Endodermal cell (in vitro differentiated cells): ENCODE results near the gene FITM2. TPM values are rescaled to one million over a fixed set of nuclear protein-coding genes. Genes with fewer than 3 reads are reported as not detected.

Experiments
- DNase-seq: peaks from one replicate; pipeline ENCODE4 v3.0.0-alpha.2; 2017
- H3K27ac ChIP-seq: 2 replicates; pipeline ENCODE4 v1.5.1; 2013; ENCODE audit warnings: mild to moderate bottlenecking, low read depth, low read length, moderate library complexity
- H3K27me3 ChIP-seq: 2 replicates; pipeline ENCODE4 v1.6.1; 2013; ENCODE audit warnings: mild to moderate bottlenecking, low read length, moderate library complexity; ENCODE audit not compliant: insufficient read depth, control insufficient read depth, poor library complexity, severe bottlenecking
- H3K36me3 ChIP-seq: 2 replicates; pipeline ENCODE4 v1.7.0; 2013; ENCODE audit warnings: mild to moderate bottlenecking, low read length, moderate library complexity; ENCODE audit not compliant: control insufficient read depth, insufficient read depth
- H3K4me1 ChIP-seq: one replicate; pipeline ENCODE4 v1.7.0; 2013; ENCODE audit warnings: low read length; ENCODE audit not compliant: control insufficient read depth, insufficient read depth
- H3K4me3 ChIP-seq: 2 replicates; pipeline ENCODE4 v1.5.1; 2013; ENCODE audit warnings: mild to moderate bottlenecking, low read length, moderate library complexity
- H3K9ac ChIP-seq: 2 replicates; pipeline ENCODE4 v1.6.1; 2013; ENCODE audit warnings: mild to moderate bottlenecking, low read length, moderate library complexity; ENCODE audit not compliant: poor library complexity, severe bottlenecking; ENCODE audit errors: extremely low read depth
- H3K9me3 ChIP-seq: 2 replicates; pipeline ENCODE4 v1.6.1; 2013; ENCODE audit warnings: mild to moderate bottlenecking, low read length, moderate library complexity; ENCODE audit not compliant: control insufficient read depth
- H3K27ac Mint-ChIP-seq: 2 replicates; pipeline ENCODE4 v1.8.0; 2020; ENCODE audit warnings: mixed read lengths
- H3K27me3 Mint-ChIP-seq: 2 replicates; pipeline ENCODE4 v1.8.0; 2021; ENCODE audit warnings: mild to moderate bottlenecking, mixed read lengths; ENCODE audit not compliant: insufficient read depth
- H3K36me3 Mint-ChIP-seq: 2 replicates; pipeline ENCODE4 v1.8.0; 2020; ENCODE audit warnings: low read depth, mixed read lengths
- H3K4me1 Mint-ChIP-seq: 2 replicates; pipeline ENCODE4 v1.8.0; 2020; ENCODE audit warnings: mixed read lengths
- H3K4me3 Mint-ChIP-seq: 2 replicates; pipeline ENCODE4 v1.8.0; 2020; ENCODE audit warnings: mild to moderate bottlenecking, moderate library complexity, mixed read lengths
- H3K9me3 Mint-ChIP-seq: 2 replicates; pipeline ENCODE4 v1.8.0; 2020; ENCODE audit warnings: mild to moderate bottlenecking, mixed read lengths
- CTCF ChIP-seq: fragments of 200-600 bp; sonication (generic); conservative IDR thresholded peaks from 2 replicates; pipeline ENCODE4 v1.5.0; 2021; ENCODE audit warnings: antibody characterized with exemption, mild to moderate bottlenecking
- WGBS, 2 experiments: methylation state at CpG; one replicate each; pipeline versions ENCODE4 v1.1.5 to v1.1.7; 2013; ENCODE audit warnings: missing lambda C conversion rate in 2 of 2, mixed read lengths in 1 of 2; ENCODE audit not compliant: insufficient coverage in 1 of 2, insufficient read length in 1 of 2; 5-methylcytosine and 5-hydroxymethylcytosine counted together
- total RNA-seq, 2 donors: library from RNA; stranded (reverse); fragmentation: NEBNext Ultra II Directional in 1 of 2; extraction: Animal tissue kit (Norgen Biotek cat#: 25700) in 1 of 2; gene quantifications; 2 replicates in 1 of 2; 3 replicates in 1 of 2; pipeline ENCODE4 v1.2.1, GENCODE V29; 2021

Gene FITM2
- total RNA-seq, 2 donors from 2014 or later, result 2.4 to 2.9 TPM

GRCh38 chr20:44344723-44345122 is 33.7 kb upstream of the FITM2 start:
- WGBS, 2 experiments, result 95% methylated on average over 4 of the region's 4 CpGs; no CpG with 5 or more reads in 1 of the 2 experiments
- Histone ChIP-seq H3K36me3 (no peaks in the 10 kb centered on the region), H3K27ac (no peak overlapping the region), H3K4me1 (no peaks in the 10 kb centered on the region), H3K9ac (no peak overlapping the region), H3K27me3 (no peaks in the 10 kb centered on the region), H3K9me3 (no peaks in the 10 kb centered on the region), H3K4me3 (no peak overlapping the region)
- H3K4me1 Mint-ChIP-seq, result peaks cover 5% of the 10 kb centered on the region
- H3K36me3 Mint-ChIP-seq, result no peaks in the 10 kb centered on the region
- H3K9me3 Mint-ChIP-seq, result no peaks in the 10 kb centered on the region
- H3K27me3 Mint-ChIP-seq, result no peaks in the 10 kb centered on the region
- no peak for DNase-seq
- no peak overlapping the region for H3K4me3 Mint-ChIP-seq
- TF ChIP-seq CTCF, result no peak
- H3K27ac Mint-ChIP-seq, result no peak overlapping the region

- 83 to 88% methylated on average over 9 to 12 of the region's 12 CpGs for WGBS, 2 experiments
- DNase-seq, result no peak
These were observed 32.2 kb upstream of the FITM2 start for GRCh38 chr20:44343162-44343675.

GRCh38 chr20:44342248-44342647 is 31.2 kb upstream of the FITM2 start:
- DNase-seq, result no peak
- no peak for TF ChIP-seq CTCF
- H3K27ac Mint-ChIP-seq, result no peak overlapping the region
- no peaks in the 10 kb centered on the region for H3K36me3 Mint-ChIP-seq
- Histone ChIP-seq H3K9me3 (no peaks in the 10 kb centered on the region), H3K9ac (no peak overlapping the region), H3K4me1 (no peaks in the 10 kb centered on the region), H3K36me3 (no peaks in the 10 kb centered on the region), H3K27ac (no peak overlapping the region), H3K4me3 (no peak overlapping the region), H3K27me3 (no peaks in the 10 kb centered on the region)
- H3K27me3 Mint-ChIP-seq, result no peaks in the 10 kb centered on the region
- H3K9me3 Mint-ChIP-seq, result no peaks in the 10 kb centered on the region
- H3K4me3 Mint-ChIP-seq, result no peak overlapping the region
- WGBS, 2 experiments, result 60 to 74% methylated on average over 3 to 5 of the region's 6 CpGs
- H3K4me1 Mint-ChIP-seq, result peaks cover 5% of the 10 kb centered on the region

More at GRCh38 chr20:44343162-44343675, 32.2 kb upstream of the FITM2 start:
- no peaks in the 10 kb centered on the region for H3K36me3 Mint-ChIP-seq
- no peak overlapping the region for H3K4me3 Mint-ChIP-seq
- no peak for TF ChIP-seq CTCF
- H3K27me3 Mint-ChIP-seq, result no peaks in the 10 kb centered on the region
- no peaks in the 10 kb centered on the region for H3K36me3 ChIP-seq
- no peak overlapping the region for H3K27ac ChIP-seq
- H3K27ac Mint-ChIP-seq, result no peak overlapping the region
- H3K9me3 Mint-ChIP-seq, result no peaks in the 10 kb centered on the region
- peaks cover 5% of the 10 kb centered on the region for H3K4me1 Mint-ChIP-seq
- no peaks in the 10 kb centered on the region for H3K9me3 ChIP-seq
- no peak overlapping the region for H3K9ac ChIP-seq
- H3K4me3 ChIP-seq, result no peak overlapping the region
- H3K27me3 ChIP-seq, result no peaks in the 10 kb centered on the region
- H3K4me1 ChIP-seq, result no peaks in the 10 kb centered on the region
